Bone marrow (tissue), 2 donors: ENCODE measurements around the gene KNCN.

ENCODE experiments used
- DNase-seq, 2 donors: peaks; one replicate each; lab custom pipeline; 2025; lab: John Stamatoyannopoulos, UW

The KNCN gene

GRCh38 chr1:46543761-46544560 is 7.5 kb downstream of the KNCN start:
- DNase-seq, result no peak

DNA sequence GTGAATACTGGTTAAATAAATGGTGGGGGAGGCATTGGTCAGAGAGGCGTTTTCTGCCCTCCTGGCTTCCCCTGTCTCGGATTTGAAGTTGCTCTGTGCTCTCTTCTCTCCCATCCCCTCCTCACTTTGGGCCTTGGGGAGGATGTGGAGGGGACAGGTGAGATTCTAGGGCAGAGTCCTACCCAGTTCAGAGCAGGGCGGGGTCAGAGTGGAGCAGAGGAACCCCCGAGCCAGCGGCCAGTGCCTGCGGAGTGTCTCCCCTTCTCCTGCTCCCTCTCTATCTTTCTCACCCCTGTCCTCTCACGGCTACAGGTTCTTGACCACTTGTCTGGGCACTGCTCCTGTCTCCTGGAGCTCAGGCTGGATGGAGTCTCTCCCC is 8.1 kb downstream of the KNCN start:
- DNase-seq, result no peak

DNA sequence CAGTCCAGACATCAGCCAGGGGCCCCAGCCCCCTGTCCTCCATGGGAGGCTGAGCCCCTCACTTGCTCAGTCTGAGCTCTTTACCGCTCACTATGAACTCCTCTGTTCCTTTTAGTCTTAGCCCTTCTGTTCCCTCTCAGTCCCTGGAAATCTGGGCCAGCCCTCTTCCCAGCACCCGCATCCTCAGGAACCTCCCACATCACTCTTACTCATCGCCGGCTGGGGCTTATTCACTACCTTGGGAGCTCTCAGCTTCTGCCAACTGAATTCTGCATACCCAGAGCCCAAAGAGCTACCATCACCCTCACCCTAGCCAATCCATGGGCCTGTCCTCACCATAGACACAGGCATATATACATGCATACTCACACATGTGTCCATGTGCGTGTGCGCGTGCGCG is 11.5 kb downstream of the KNCN start:
- no peak for DNase-seq

DNA sequence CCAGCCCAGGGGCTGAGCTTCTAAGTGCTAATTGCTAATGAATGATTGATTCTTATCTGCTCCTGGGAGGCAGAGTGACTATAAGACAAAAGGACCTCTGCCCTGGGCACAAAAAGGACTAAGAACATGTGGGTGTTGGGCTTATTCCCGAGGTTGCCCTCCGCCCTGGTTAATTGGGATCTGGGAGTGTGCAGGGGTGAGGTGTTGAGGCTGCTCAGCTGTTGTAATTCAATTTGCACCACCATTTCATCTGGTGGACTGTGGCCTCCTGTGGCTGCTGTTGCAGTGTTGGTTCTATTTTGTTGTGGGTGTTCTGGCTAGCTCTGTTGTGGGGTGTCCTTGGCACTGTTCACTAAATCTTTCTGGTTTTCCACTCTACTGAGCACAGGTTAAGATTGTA is 13.3 kb downstream of the KNCN start:
- no peak for DNase-seq

- no peak for DNase-seq
Measured at GRCh38 chr1:46537651-46538050, 13.8 kb downstream of the KNCN start.

GRCh38 chr1:46536527-46536926 is 14.9 kb downstream of the KNCN start:
- no peak for DNase-seq

- no peak for DNase-seq
Measured at GRCh38 chr1:46535063-46535462, 16.4 kb downstream of the KNCN start.

DNA sequence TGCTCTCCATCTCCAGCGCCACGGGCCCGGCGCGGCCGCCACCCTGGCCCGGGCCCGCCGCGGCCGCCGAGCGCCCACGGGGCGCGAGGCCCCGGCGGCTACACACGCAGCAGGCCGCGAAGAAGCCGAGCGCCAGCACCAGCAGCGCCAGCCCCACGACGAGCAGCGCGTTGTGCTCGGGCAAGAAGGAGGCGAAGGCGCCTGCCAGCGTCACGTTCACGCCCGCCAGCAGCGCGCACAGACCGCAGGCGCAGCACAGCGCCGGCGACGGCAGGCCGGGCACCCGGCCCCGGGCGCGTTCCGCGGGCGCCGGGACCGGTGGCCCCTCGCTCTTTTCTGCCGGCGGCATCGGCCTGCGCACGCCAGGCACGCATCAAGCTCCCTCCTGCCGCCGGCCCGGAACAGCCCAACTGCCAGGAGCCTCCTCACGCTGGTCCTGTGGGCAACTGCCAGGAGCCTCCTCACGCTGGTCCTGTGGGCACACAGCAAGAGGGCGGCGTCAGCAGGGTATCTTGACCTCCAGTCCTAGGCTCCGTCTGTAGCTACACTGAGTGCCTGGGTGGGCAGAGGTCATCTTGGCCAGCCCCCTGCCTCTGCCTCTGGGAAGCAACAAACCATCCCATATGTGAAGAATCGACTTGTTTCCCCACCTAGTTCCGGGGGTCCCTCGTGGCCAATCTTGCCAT is 18.1 kb downstream of the KNCN start:
- DNase-seq, result peak in 1 of 2 donors; percentile 35

- peak in 1 of 2 donors; percentile 32 for DNase-seq
Measured at GRCh38 chr1:46532498-46533178, 18.8 kb downstream of the KNCN start.

DNA sequence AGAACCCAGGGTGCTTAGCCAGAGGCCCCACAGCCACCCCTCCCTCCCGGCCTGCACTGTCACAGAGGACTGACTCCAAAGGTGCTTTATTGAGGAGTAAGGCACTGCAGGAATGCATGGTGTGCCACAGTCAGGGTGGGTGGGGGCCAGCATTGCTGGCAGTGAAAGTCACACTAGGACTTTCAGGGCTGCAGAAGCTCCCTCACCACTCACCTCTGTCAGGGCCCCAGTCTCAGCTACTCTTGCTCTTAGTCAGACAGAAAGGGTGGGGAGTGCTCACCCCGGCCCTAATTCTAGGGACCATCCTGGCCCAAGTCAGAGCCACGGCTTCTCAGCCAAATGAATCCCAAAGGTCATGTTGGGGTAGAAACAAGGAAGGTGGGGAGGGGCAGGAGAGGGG is 19.4 kb downstream of the KNCN start:
- no peak for DNase-seq

- no peak for DNase-seq
Measured at GRCh38 chr1:46530791-46531409, 20.5 kb downstream of the KNCN start.

DNA sequence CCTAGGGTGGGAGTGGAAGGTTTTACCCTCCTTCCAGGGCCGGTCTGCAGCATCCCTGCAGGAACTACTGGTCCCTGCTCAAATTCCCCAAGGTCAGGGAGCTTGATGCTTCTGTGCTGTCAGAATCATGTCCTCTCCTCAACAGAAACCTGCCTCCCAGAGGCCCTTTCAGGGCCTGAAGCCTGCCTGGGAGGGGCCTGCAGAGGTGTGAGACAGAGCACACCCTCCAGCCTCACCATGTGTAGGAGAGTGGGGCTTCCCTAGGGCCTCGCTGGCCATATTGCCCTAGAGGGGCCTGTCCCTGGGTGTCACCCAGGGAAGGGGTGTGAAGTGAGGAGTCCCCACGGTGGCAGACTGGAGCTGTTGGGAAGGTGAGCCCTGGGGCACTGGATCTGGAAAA is 21.1 kb downstream of the KNCN start:
- DNase-seq, result no peak

DNA sequence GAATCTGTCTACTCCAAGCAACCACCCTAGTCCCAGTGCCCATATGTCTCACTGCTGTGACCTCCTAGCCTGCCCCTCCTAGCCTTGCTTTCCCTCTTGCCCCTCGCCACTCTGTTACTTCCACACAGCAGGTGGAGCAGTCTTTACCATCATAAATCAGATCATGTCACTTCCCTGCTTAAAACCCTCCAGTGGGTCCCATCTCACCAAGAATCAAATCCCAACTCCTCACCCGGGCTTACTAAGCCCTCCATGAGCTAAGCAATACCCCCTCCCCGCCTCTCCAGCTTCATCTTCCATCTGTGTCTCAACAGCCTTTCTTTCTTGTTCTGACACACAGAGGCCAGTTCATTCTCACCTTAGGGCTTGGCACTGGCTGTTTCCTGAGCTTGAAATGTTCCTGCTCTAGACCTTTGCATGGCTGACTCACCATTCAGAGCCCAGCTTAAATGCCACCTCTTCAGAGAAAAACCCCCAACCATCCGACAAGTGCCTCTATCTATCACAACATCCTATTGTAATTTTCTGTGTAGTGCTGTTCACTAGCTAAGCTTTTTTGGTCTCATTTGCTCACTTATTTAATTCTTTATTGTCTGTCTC is 22.3 kb downstream of the KNCN start:
- no peak for DNase-seq

DNA sequence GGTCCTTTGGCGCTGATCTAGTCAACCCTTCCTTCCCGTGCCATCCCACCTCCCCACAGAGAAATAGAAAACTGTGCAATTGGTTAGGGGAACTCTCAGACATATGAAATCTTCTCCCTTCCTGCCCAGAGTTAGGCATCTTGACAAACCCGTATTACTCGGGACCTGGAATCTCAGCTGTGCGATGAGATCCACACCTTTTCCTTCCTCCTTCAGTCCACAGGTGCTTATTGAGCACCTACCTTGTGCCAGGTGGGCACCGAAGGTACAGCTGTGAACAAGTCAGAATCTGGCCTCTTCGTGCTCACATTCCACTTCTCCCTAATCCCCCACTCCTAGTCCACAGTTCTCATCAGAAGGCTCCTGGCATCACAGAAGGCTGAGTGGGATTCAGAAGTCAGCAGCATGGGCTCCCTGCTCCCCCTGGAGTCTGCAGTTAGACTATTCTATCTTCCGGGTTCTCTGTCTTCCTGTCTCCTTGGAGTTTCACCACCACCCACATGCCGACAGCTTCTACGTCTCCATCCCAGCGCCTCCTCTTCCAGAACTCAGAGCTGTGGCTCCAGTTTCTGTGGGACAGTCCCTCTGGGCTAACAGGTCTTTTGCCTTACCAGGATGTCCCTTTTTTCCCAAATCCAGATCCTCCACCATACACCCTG is 23.0 kb downstream of the KNCN start:
- no peak for DNase-seq

DNA sequence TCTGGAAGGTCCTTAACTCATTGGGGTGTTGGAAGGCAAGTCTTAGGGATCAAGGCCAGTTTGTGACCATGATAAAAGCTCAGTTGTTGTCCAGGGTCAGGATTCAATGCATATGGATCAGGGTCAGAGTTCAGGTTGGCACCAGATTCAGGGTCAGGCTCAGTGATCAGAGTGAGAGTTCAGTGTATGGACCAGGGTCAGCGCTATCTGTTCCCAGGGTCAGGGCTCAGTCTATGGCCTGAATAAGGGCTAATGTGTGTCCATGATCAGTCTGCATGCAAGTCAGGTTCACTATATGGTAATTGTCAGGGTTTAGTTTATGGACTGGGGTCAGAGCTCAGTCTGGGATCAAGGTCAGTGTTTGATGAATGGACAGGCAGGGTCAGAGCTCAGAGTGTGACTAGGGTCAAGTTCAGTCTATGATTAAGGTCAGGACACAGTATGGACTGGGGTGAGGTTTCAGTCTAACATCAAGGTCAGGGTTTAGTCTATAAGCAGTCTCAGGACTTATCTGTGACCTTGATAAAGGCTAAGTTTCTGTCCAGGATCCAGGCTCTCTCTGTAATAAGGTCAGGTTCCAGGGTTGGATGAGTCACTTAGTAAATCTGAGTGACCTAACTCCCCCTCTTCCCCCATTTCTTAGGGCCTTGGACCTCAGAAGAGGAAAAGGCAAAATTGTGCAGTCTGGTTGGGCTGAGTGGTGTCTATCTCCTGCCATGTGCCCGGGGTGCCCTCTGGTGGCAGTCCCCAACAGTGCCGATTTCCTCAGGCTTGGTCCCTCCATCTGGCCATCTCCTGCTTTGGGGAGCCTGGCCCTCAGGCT is 23.8 kb downstream of the KNCN start:
- DNase-seq, result peak; percentile 51 to 53

GRCh38 chr1:46526691-46527291 is 24.7 kb downstream of the KNCN start:
- no peak for DNase-seq

DNA sequence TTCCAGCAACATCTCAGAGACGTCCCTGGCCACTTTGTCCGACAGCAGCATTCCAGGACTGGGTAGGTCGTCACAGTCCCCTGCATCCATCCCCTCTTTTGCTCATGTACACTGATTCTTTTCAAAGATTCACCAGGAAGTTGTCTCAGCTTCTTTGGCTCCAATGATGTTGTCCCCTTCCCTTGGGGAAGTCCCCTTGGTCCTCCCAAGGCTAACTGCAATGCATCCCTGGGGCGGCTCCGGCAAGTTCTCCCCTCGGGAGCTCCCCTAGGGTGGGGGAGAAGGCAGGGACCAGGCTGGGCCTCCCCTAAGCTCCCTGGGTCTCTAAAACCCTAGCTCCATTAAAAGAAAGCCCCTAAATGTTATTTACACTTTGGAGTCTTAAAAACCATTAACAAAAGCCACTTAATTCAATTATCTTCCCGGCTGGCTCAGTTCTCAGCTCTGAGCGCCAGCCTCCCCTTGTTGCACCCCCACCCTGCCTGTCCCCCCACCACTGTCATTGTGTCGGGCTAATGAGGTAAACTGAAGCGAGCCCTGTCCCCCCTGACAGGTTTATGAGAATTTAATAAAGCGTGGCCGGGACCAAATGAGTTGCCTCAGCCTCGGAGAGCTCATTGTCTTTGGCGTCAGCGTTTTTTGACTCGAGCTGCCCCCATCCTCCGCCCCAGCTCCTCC is 25.3 kb downstream of the KNCN start:
- DNase-seq, result no peak

GRCh38 chr1:46525253-46525983 is 26.0 kb downstream of the KNCN start:
- no peak for DNase-seq

GRCh38 chr1:46524843-46525242 is 26.6 kb downstream of the KNCN start:
- no peak for DNase-seq
